VCaP (cell line): Measurements from ENCODE around the gene IL12A.

Experiments used
- H3K27ac ChIP-seq: fragments of 450-650 bp; 2 replicates; pipeline ENCODE4 v1.5.1; 2017
- CTCF ChIP-seq: fragments of 450-650 bp; conservative IDR thresholded peaks from 2 replicates; pipeline ENCODE4 v1.5.1; 2017; ENCODE audit warnings: mild to moderate bottlenecking, moderate library complexity

IL12A gene

GRCh38 chr3:160016972-160017371, 28.3 kb downstream of the IL12A start:
- no peak for TF ChIP-seq CTCF
- no peak overlapping the region for H3K27ac ChIP-seq

- H3K27ac ChIP-seq: no peak overlapping the region
- TF ChIP-seq CTCF: no peak
Observed at GRCh38 chr3:160018959-160019358, 30.3 kb downstream of the IL12A start.

GRCh38 chr3:160020057-160020711, 31.5 kb downstream of the IL12A start:
- no peak for TF ChIP-seq CTCF
- no peak overlapping the region for H3K27ac ChIP-seq

GRCh38 chr3:160022068-160022467, 33.4 kb downstream of the IL12A start:
- TF ChIP-seq CTCF: no peak
- H3K27ac ChIP-seq: no peak overlapping the region

- no peak for TF ChIP-seq CTCF
- H3K27ac ChIP-seq: no peak overlapping the region
Observed at GRCh38 chr3:160023476-160023875, 34.8 kb downstream of the IL12A start.

- TF ChIP-seq CTCF: no peak
- H3K27ac ChIP-seq: no peak overlapping the region
Observed at GRCh38 chr3:160027541-160028195, 39.0 kb downstream of the IL12A start.

GRCh38 chr3:160035757-160036156, 47.1 kb downstream of the IL12A start:
- H3K27ac ChIP-seq: no peak overlapping the region
- no peak for TF ChIP-seq CTCF
